GM20000 (cell line): ENCODE measurements around the gene CDH20.
A peak's percentile ranks its signal among the peaks of the same experiment; 100 is the strongest.

Experiments used
- DNase-seq: peaks from one replicate; pipeline ENCODE4 v3.0.0; 2012; ENCODE audit warnings: low spot score
- CTCF ChIP-seq: IDR thresholded peaks from 2 replicates; pipeline ENCODE4 v1.5.1; 2012; ENCODE audit warnings: mild to moderate bottlenecking, control low read depth; ENCODE audit errors: extremely low read depth, missing control alignments

Gene CDH20

GRCh38 chr18:61308004-61308403 is 25.2 kb upstream of the CDH20 start:
- no peak for TF ChIP-seq CTCF
- no peak for DNase-seq

GRCh38 chr18:61308795-61309393 is 24.3 kb upstream of the CDH20 start:
- no peak for TF ChIP-seq CTCF
- no peak for DNase-seq

GRCh38 chr18:61322265-61322873 is 10.9 kb upstream of the CDH20 start:
- peak; percentile 89 for TF ChIP-seq CTCF

GRCh38 chr18:61323951-61324350 is 9.3 kb upstream of the CDH20 start:
- TF ChIP-seq CTCF = no peak
- DNase-seq = no peak

More at GRCh38 chr18:61322265-61322873, 10.9 kb upstream of the CDH20 start:
- peak; percentile 74 for DNase-seq

GRCh38 chr18:61326407-61326806 is 6.8 kb upstream of the CDH20 start:
- no peak for DNase-seq
- TF ChIP-seq CTCF = no peak

GRCh38 chr18:61329398-61329797 is 3.8 kb upstream of the CDH20 start:
- TF ChIP-seq CTCF = no peak
- DNase-seq = no peak

- DNase-seq = no peak
- TF ChIP-seq CTCF = no peak
Observed at GRCh38 chr18:61331051-61331450, 2.2 kb upstream of the CDH20 start.
